NCI-H2107 treated with DMSO at 0.1 percent for 48 hours (cell line): ENCODE measurements around the gene CTLA4.

Experiments
- DNase-seq: peaks from one replicate; lab custom pipeline; 2025; ENCODE audit not compliant: unreplicated experiment; lab: John Stamatoyannopoulos, UW

The CTLA4 gene

GRCh38 chr2:203889944-203890343, 22.4 kb downstream of the CTLA4 start:
- no peak for DNase-seq

GRCh38 chr2:203890733-203891132, 23.2 kb downstream of the CTLA4 start:
- no peak for DNase-seq

- DNase-seq, result no peak
These were observed 23.9 kb downstream of the CTLA4 start for GRCh38 chr2:203891474-203891873.

GRCh38 chr2:203892207-203892606, 24.6 kb downstream of the CTLA4 start:
- DNase-seq, result no peak

GRCh38 chr2:203893401-203893800, 25.8 kb downstream of the CTLA4 start:
- DNase-seq, result no peak

- no peak for DNase-seq
These were observed 26.3 kb downstream of the CTLA4 start for GRCh38 chr2:203893840-203894239.

- no peak for DNase-seq
These were observed 26.7 kb downstream of the CTLA4 start for GRCh38 chr2:203894262-203894661.

- no peak for DNase-seq
These were observed 30.0 kb downstream of the CTLA4 start for GRCh38 chr2:203897544-203897943.

- no peak for DNase-seq
These were observed 31.1 kb downstream of the CTLA4 start for GRCh38 chr2:203898657-203899056.

- DNase-seq, result no peak
These were observed 32.7 kb downstream of the CTLA4 start for GRCh38 chr2:203900253-203900652.

- DNase-seq, result no peak
These were observed 36.5 kb downstream of the CTLA4 start for GRCh38 chr2:203904022-203904421.

GRCh38 chr2:203905656-203906055, 38.1 kb downstream of the CTLA4 start:
- no peak for DNase-seq

- no peak for DNase-seq
These were observed 40.7 kb downstream of the CTLA4 start for GRCh38 chr2:203908066-203908796.

- no peak for DNase-seq
These were observed 41.2 kb downstream of the CTLA4 start for GRCh38 chr2:203908797-203909185.

- no peak for DNase-seq
These were observed 41.8 kb downstream of the CTLA4 start for GRCh38 chr2:203909261-203909967.

- DNase-seq, result no peak
These were observed 42.4 kb downstream of the CTLA4 start for GRCh38 chr2:203909974-203910373.

- no peak for DNase-seq
These were observed 46.4 kb downstream of the CTLA4 start for GRCh38 chr2:203913947-203914346.

- DNase-seq, result no peak
These were observed 47.1 kb downstream of the CTLA4 start for GRCh38 chr2:203914546-203915182.

- DNase-seq, result no peak
These were observed 47.7 kb downstream of the CTLA4 start for GRCh38 chr2:203915256-203915655.

GRCh38 chr2:203916756-203917155, 49.2 kb downstream of the CTLA4 start:
- DNase-seq, result no peak

GRCh38 chr2:203918264-203918663, 50.7 kb downstream of the CTLA4 start:
- no peak for DNase-seq

GRCh38 chr2:203918839-203919238, 51.3 kb downstream of the CTLA4 start:
- no peak for DNase-seq
